GM18873 (cell line): ENCODE results near the gene USP12.

Source experiments
- ATAC-seq: cut with Tn5 transposase; IDR thresholded peaks from one replicate; pipeline ENCODE4 v1.9.1; 2021; ENCODE audit warnings: mild to moderate bottlenecking, moderate library complexity, moderate number of reproducible peaks; ENCODE audit not compliant: unreplicated experiment, low FRiP score

The USP12 gene

GRCh38 chr13:27041341-27041740 is 130.3 kb downstream of the USP12 start:
- no peak for ATAC-seq

GRCh38 chr13:27040826-27041108 is 130.8 kb downstream of the USP12 start:
- no peak for ATAC-seq

GRCh38 chr13:27039171-27039701 is 132.4 kb downstream of the USP12 start:
- no peak for ATAC-seq

- no peak for ATAC-seq
Measured at GRCh38 chr13:27038323-27038722, 133.3 kb downstream of the USP12 start.

GRCh38 chr13:27037571-27037970 is 134.0 kb downstream of the USP12 start:
- no peak for ATAC-seq

GRCh38 chr13:27037171-27037570 is 134.4 kb downstream of the USP12 start:
- no peak for ATAC-seq

- no peak for ATAC-seq
Measured at GRCh38 chr13:27036236-27036981, 135.2 kb downstream of the USP12 start.

GRCh38 chr13:27035892-27036235 is 135.7 kb downstream of the USP12 start:
- no peak for ATAC-seq

GRCh38 chr13:27034678-27035111 is 136.9 kb downstream of the USP12 start:
- ATAC-seq = no peak

- ATAC-seq = no peak
Measured at GRCh38 chr13:27028683-27029480, 142.7 kb downstream of the USP12 start.

GRCh38 chr13:27027086-27027667 is 144.4 kb downstream of the USP12 start:
- ATAC-seq = no peak

GRCh38 chr13:27026396-27026795 is 145.2 kb downstream of the USP12 start:
- no peak for ATAC-seq

- no peak for ATAC-seq
Measured at GRCh38 chr13:27024776-27025492, 146.7 kb downstream of the USP12 start.

- ATAC-seq = no peak
Measured at GRCh38 chr13:27024074-27024461, 147.5 kb downstream of the USP12 start.

GRCh38 chr13:27023385-27024073 is 148.1 kb downstream of the USP12 start:
- ATAC-seq = no peak

GRCh38 chr13:27022571-27023311 is 148.9 kb downstream of the USP12 start:
- ATAC-seq = no peak

GRCh38 chr13:27020415-27020814 is 151.2 kb downstream of the USP12 start:
- ATAC-seq = no peak

GRCh38 chr13:27018882-27019281 is 152.7 kb downstream of the USP12 start:
- ATAC-seq = no peak

GRCh38 chr13:27018344-27018861 is 153.2 kb downstream of the USP12 start:
- no peak for ATAC-seq
